K562 (cell line): Measurements from ENCODE around the gene JAKMIP1. TPM values are rescaled to one million over a fixed set of nuclear protein-coding genes. Genes with fewer than 3 reads are reported as not detected.

Experiments
- ATAC-seq: fragments of 200-7000 bp; cut with Tn5 transposase; 3 replicates; pipeline ENCODE4 v1.9.1; 2020; ENCODE audit warnings: moderate library complexity
- BruUV-seq: library from RNA; stranded (reverse); fragments of 400-500 nt; replicated peaks from 2 replicates; lab custom pipeline; 2021; lab: Mats Ljungman, UMichigan
- CTCF ChIA-PET: fragments of 300-600 bp; formaldehyde crosslinking; extraction: SDS; loops from one replicate; lab custom pipeline; 2021; ENCODE audit warnings: low intra/inter-chr PET ratio; lab: Yijun Ruan, JAX
- POLR2A ChIA-PET: fragments of 300-600, 350-650 bp; sonication (Branson Sonifier 250); formaldehyde crosslinking; extraction: SDS; loops from one replicate; lab custom pipeline; 2021; ENCODE audit warnings: antibody characterized with exemption, inconsistent platforms; lab: Yijun Ruan, JAX
- DNase-seq, 4 experiments: peaks; one replicate each; pipeline versions ENCODE4 v3.0.0 to v3.0.0-alpha.2; 2011 to 2018; ENCODE audit warnings: low spot score in 3 of 4, mixed read lengths in 3 of 4; ENCODE audit errors: extremely low read depth in 1 of 4
- FAIRE-seq: peaks from 2 replicates; lab custom pipeline; 2011; peaks lifted over from hg19 to GRCh38; lab: Jason Lieb, UNC
- H2AFZ ChIP-seq: 2 replicates; pipeline ENCODE4 v1.6.0; 2011; ENCODE audit warnings: low read depth, low read length, control low read depth, inconsistent platforms
- H3K27ac ChIP-seq: fragments of 200-600 bp; 3 replicates; pipeline ENCODE4 v1.8.0; 2011; ENCODE audit warnings: low read depth, mild to moderate bottlenecking, control low read depth, inconsistent platforms, low read length, moderate library complexity, mixed read lengths; ENCODE audit errors: extremely low read depth
- H3K27me3 ChIP-seq, 2 experiments: fragments of 300-600 bp in 1 of 2; 2 replicates in 1 of 2; 3 replicates in 1 of 2; pipeline versions ENCODE4 v1.6.0 to v1.8.0; 2011; ENCODE audit warnings: inconsistent platforms in 2 of 2, low read length in 2 of 2, mild to moderate bottlenecking in 1 of 2, mixed read lengths in 1 of 2, moderate library complexity in 1 of 2; ENCODE audit not compliant: control insufficient read depth in 2 of 2, insufficient read depth in 2 of 2
- H3K36me3 ChIP-seq: fragments of 300-600 bp; 3 replicates; pipeline ENCODE4 v1.8.0; 2011; ENCODE audit warnings: mild to moderate bottlenecking, low read length, inconsistent platforms; ENCODE audit not compliant: control insufficient read depth, insufficient read depth
- H3K4me1 ChIP-seq, 2 experiments: fragments of 200-600 bp in 1 of 2; replicated peaks in 1 of 2; 2 replicates in 1 of 2; 3 replicates in 1 of 2; pipeline versions ENCODE4 v1.5.1 to v1.8.0; 2011; ENCODE audit warnings: inconsistent platforms in 2 of 2, low read length in 2 of 2, mild to moderate bottlenecking in 1 of 2, mixed read lengths in 1 of 2, moderate library complexity in 1 of 2; ENCODE audit not compliant: control insufficient read depth in 2 of 2, insufficient read depth in 2 of 2
- H3K4me2 ChIP-seq: 2 replicates; pipeline ENCODE4 v1.6.1; 2011; ENCODE audit warnings: low read length, control low read depth, inconsistent platforms, mixed read lengths; ENCODE audit not compliant: insufficient read depth
- H3K4me3 ChIP-seq: fragments of 200-600 bp; sonication (generic), shearing (Covaris generic); 2 replicates; pipeline ENCODE4 v1.5.1; 2016; ENCODE audit warnings: control low read depth, inconsistent platforms
- H3K79me2 ChIP-seq: fragments of 200-600 bp; 3 replicates; pipeline ENCODE4 v1.8.0; 2011; ENCODE audit warnings: low read length, inconsistent platforms; ENCODE audit not compliant: control insufficient read depth, insufficient read depth
- H3K9ac ChIP-seq, 2 experiments: 2 replicates each; pipeline versions ENCODE4 v1.6.0 to v1.6.1; 2011; ENCODE audit warnings: low read depth in 2 of 2, low read length in 2 of 2, control low read depth in 1 of 2, inconsistent platforms in 1 of 2, mild to moderate bottlenecking in 1 of 2, mixed read lengths in 1 of 2; ENCODE audit not compliant: insufficient read depth in 1 of 2
- H3K9me1 ChIP-seq: one replicate; pipeline ENCODE4 v1.6.0; 2011; ENCODE audit warnings: inconsistent platforms, mild to moderate bottlenecking, low read length, moderate library complexity; ENCODE audit not compliant: control insufficient read depth, insufficient read depth
- H3K9me3 ChIP-seq: replicated peaks from 2 replicates; pipeline ENCODE4 v1.5.1; 2011; ENCODE audit warnings: low read depth, low read length, inconsistent platforms; ENCODE audit not compliant: control insufficient read depth, insufficient read depth
- H4K20me1 ChIP-seq: replicated peaks from 2 replicates; pipeline ENCODE4 v1.6.1; 2011; ENCODE audit warnings: low read length, inconsistent platforms, mixed read lengths; ENCODE audit not compliant: control insufficient read depth, insufficient read depth
- C11orf30 ChIP-seq: fragments of 450-650 bp; IDR thresholded peaks from 2 replicates; pipeline ENCODE4 v1.6.1; 2016; ENCODE audit warnings: low read depth, mild to moderate bottlenecking
- CEBPG ChIP-seq, 3 experiments: fragments of 200-800 bp in 1 of 3; sonication (Bioruptor generic) in 1 of 3; sonication (generic) in 1 of 3; formaldehyde crosslinking in 1 of 3; IDR thresholded peaks in 2 of 3; conservative IDR thresholded peaks in 1 of 3; 2 replicates each; pipeline versions ENCODE4 v1.6.1 to v1.8.0; 2016 to 2022; ENCODE audit warnings: missing compliant biosample characterization in 2 of 3, missing genetic modification characterization in 2 of 3, mild to moderate bottlenecking in 1 of 3, missing genetic modification reagents in 1 of 3
- CREB1 ChIP-seq, 2 experiments: sonication (generic) in 1 of 2; formaldehyde crosslinking in 1 of 2; IDR thresholded peaks; 2 replicates each; pipeline versions ENCODE4 v1.6.1 to v1.8.0; 2012 to 2022; ENCODE audit warnings: inconsistent platforms in 1 of 2, mild to moderate bottlenecking in 1 of 2, missing genetic modification reagents in 1 of 2, moderate library complexity in 1 of 2
- GTF2E2 ChIP-seq: fragments of 200-800 bp; sonication (Bioruptor generic); IDR thresholded peaks from 2 replicates; pipeline ENCODE4 v1.6.1; 2016; ENCODE audit warnings: missing genetic modification characterization, missing compliant biosample characterization
- POLR3G ChIP-seq: IDR thresholded peaks from 2 replicates; pipeline ENCODE4 v1.6.1; 2011; ENCODE audit not compliant: insufficient read length, insufficient replicate concordance; ENCODE audit errors: extremely low read depth
- PURB ChIP-seq: sonication (generic); formaldehyde crosslinking; IDR thresholded peaks from 2 replicates; pipeline ENCODE4 v1.9.0; 2021; ENCODE audit warnings: low read depth, mild to moderate bottlenecking, missing genetic modification reagents
- RBM15 ChIP-seq: fragments of 200-400 bp; formaldehyde crosslinking; IDR thresholded peaks from 2 replicates; pipeline ENCODE4 v1.6.1; 2018; ENCODE audit warnings: mild to moderate bottlenecking, low read length, moderate library complexity; ENCODE audit not compliant: insufficient read depth
- TRIM24 ChIP-seq, 2 experiments: fragments of 450-650 bp; IDR thresholded peaks; 2 replicates each; pipeline ENCODE4 v1.6.1; 2016
- ZFP1 ChIP-seq: fragments of 450-650 bp; formaldehyde crosslinking; IDR thresholded peaks from 2 replicates; pipeline ENCODE4 v1.4.0; 2020; ENCODE audit warnings: mild to moderate bottlenecking, mixed read lengths
- ZNF644 ChIP-seq: fragments of 200-800 bp; sonication (Bioruptor generic); IDR thresholded peaks from 2 replicates; pipeline ENCODE4 v1.6.1; 2016; ENCODE audit warnings: low read depth, missing genetic modification characterization, missing compliant biosample characterization
- WGBS: fragments of 100-300 bp; shearing (Covaris generic); methylation state at CpG from one replicate; pipeline ENCODE4 v1.1.6; 2016; ENCODE audit warnings: low coverage, mixed read lengths; ENCODE audit not compliant: insufficient coverage; ENCODE audit errors: missing lambda C conversion rate; 5-methylcytosine and 5-hydroxymethylcytosine counted together
- in situ Hi-C: fragments of 300-500 bp; cut with MboI; formaldehyde crosslinking; loops from 4 replicates; pipeline ENCODE4 v1.15.0; 2018; ENCODE audit warnings: inconsistent platforms, mixed read lengths
- intact Hi-C: fragments of 100-400 bp; cut with micrococcal nuclease; formaldehyde crosslinking; loops from 2 replicates; pipeline ENCODE4 v1.14.2; 2022
- polyA plus RNA-seq, 8 experiments: library from polyadenylated mRNA; depleted of rRNA in 4 of 8; stranded (reverse) in 5 of 8; unstranded in 3 of 8; fragments of >200 nt; fragmentation: Nextera tagmentation in 2 of 8; fragmentation: Illumina TruSeq in 1 of 8; extraction: Ambion mirVana in 2 of 8; extraction: Trizol in 1 of 8; gene quantifications; 2 replicates each; pipeline versions ENCODE4 v1.2.1 to v1.2.3, GENCODE V29; 2011 to 2014; ENCODE audit warnings: inconsistent platforms in 1 of 8, missing spikeins in 1 of 8
- total RNA-seq, 7 experiments: library from RNA; depleted of rRNA in 6 of 7; stranded (reverse); fragments of >200 nt in 6 of 7; fragmentation: Illumina TruSeq in 2 of 7; extraction: Trizol in 2 of 7; gene quantifications; 2 replicates each; pipeline versions ENCODE4 v1.2.1 to v1.2.3, GENCODE V29; 2011 to 2021; ENCODE audit warnings: low replicate concordance in 1 of 7

JAKMIP1 gene
- total and polyA plus RNA-seq, 9 of the 15 experiments (the other 6 are each of a cell fraction or from before 2014, with no cell fraction given), result not detected

- Histone ChIP-seq H3K79me2 (no peaks in the 10 kb centered on the region), H3K27ac (no peak overlapping the region), H3K4me1 (no peaks in the 10 kb centered on the region), H3K9me1 (no peaks in the 10 kb centered on the region), H2AFZ (no peak overlapping the region), H3K4me3 (no peak overlapping the region), H3K9ac (no peak overlapping the region), H3K27me3 (peaks cover 4 to 64% of the 10 kb centered on the region in 2 experiments; a peak in 3 of 5 replicates), H4K20me1 (peaks cover 8% of the 10 kb centered on the region; the same call in 1 of the 2 replicates), H3K4me2 (no peak overlapping the region), H3K9me3 (no peaks in the 10 kb centered on the region), H3K36me3 (no peaks in the 10 kb centered on the region)
- in situ Hi-C loops, result no loop called here
- BruUV-seq, result no TSS peak
- intact Hi-C loops, result no loop called here
- TF ChIP-seq TRIM24 (IDR thresholded peaks at IDR 0.05), result no peak
- TF ChIP-seq ZFP1 (CRISPR knock-in tag), result no peak
- TF ChIP-seq C11orf30, result no peak
- no peak for TF ChIP-seq POLR3G
- no peak for TF ChIP-seq CEBPG (CRISPR knock-in tag; IDR thresholded peaks at IDR 0.05)
- TF ChIP-seq CEBPG (tag; conservative IDR thresholded peaks at IDR 0.05 in 1 of 2, IDR thresholded peaks at IDR 0.05 in 1 of 2), result no peak
- TF ChIP-seq ZNF644 (tag), result no peak
- no peak for TF ChIP-seq RBM15
- TF ChIP-seq PURB (CRISPR knock-in tag), result no peak
- TF ChIP-seq CREB1 (IDR thresholded peaks at IDR 0.05), result no peak
- TF ChIP-seq CREB1 (CRISPR knock-in tag; IDR thresholded peaks at IDR 0.05), result no peak
- no peak for TF ChIP-seq GTF2E2 (tag)
- no peak for DNase-seq
- ChIA-PET POLR2A (no interaction called here), CTCF (no interaction called here)
- ATAC-seq, result no peak
- FAIRE-seq, result no peak
- WGBS, result 1% methylated on average over 15 of the region's 15 CpGs
Measured at GRCh38 chr4:6116696-6117285, 83.6 kb downstream of the JAKMIP1 start.
